GM19328 (cell line): ENCODE results near the gene USP20.
"Not testable (repeated sequence)": the region's sequence is repeated elsewhere in the genome, so short reads cannot be mapped to it uniquely, and the experiment has no call there.

Experiments
- ATAC-seq: cut with Tn5 transposase; IDR thresholded peaks from one replicate; pipeline ENCODE4 v1.9.1; 2021; ENCODE audit warnings: mild to moderate bottlenecking, moderate library complexity; ENCODE audit not compliant: unreplicated experiment

The USP20 gene

DNA sequence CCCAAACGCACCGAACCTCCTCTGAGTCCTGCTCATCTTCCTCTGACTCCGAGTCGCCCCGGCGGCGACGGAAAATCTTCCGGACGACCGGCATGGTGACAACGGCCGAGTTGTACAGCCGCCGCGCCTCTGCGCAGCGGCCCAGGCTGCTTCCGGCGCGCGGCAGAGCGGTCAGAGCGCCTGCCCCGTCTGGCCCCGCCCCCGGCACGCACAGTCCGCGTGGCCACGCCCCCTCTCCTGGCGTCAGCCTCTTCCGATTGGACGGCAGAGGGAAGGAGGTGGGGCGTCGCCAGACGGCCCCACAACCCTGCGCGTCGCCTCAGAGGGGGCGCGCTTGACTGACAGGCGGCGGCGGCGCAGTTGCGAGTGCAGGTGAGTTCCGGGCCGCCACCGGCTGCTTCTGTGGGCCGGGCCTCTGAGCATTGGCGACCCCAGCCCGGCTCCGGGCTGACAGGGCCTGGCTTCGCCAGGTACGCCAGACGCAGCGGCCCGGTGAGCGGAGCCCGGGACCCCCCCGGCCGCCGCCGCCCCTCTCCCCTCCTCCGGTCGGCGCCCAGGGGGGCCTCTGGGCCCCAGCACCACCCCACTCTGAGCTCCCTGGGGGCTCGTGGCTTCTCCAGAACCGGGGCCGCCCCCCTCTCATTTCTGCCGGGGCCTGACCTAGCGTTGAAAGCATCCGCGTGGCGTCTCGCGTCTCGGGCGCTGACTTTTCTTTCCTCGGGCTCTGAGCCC lies at the start of gene USP20, which contains the start of gene C9orf78:
USP20 (plus strand) TSS at position 331 of the 732 bp plus-strand sequence. CDS start 17,098 bp downstream, outside the sequence.
C9orf78 (minus strand) TSS at position 148 of the 732 bp plus-strand sequence; CDS start at position 94, 54 bp downstream.
- ATAC-seq: peak; percentile 92

DNA sequence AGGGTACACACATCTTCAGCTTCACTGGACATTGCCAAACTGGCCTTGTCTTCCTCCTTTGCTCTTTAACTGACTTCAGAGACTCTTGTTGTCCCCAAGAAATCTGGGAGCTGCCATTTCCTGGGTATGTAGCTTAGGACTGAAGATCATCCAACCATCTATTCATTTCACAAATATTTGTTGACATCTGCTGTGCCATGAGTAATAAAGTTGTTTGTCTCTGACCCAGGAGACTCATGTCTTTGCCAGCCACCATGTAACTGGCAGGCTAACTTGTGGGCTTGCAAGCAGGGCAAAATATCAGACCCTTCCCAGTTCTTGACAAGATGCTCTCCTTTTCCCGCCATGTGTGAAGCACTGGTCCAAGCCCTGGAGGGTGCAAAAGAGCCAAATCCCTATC lies 49.4 kb upstream of the USP20 start:
- no peak for ATAC-seq

DNA sequence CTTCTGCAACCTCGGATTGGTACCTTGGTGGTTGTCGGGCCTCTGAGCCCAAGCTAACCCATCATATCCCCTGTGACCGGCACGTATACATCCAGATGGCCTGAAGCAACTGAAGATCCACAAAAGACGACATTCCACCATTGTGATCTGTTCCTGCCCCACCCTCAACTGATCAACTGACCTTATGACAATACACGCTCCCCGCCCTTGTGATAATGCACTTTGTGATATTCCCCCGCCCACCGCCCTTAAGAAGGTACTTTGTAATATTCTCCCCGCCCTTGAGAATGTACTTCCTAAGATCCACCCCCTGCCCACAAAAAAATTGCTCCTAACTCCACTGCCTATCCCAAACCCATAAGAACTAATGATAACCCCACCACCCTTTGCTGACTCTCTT lies 48.8 kb upstream of the USP20 start:
- no peak for ATAC-seq

DNA sequence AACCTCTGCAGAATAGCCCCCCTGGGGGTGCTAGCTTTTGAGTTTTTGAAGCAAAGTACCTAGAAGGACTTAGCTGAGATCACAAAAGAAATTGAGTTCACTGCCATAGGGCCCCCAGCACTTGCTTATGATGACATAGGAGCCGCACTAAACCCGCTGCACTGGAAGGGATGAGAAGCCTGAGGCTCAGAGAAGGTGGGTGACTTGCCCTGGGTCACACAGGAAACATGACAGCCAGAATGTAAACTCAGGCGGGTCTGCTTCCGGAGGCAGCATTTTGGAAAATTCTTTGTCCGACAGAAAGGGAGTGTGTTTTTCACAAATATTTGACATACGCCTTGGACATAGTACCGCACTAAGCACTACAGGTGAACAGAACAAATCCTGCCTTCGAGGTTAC lies 40.7 kb upstream of the USP20 start:
- no peak for ATAC-seq

DNA sequence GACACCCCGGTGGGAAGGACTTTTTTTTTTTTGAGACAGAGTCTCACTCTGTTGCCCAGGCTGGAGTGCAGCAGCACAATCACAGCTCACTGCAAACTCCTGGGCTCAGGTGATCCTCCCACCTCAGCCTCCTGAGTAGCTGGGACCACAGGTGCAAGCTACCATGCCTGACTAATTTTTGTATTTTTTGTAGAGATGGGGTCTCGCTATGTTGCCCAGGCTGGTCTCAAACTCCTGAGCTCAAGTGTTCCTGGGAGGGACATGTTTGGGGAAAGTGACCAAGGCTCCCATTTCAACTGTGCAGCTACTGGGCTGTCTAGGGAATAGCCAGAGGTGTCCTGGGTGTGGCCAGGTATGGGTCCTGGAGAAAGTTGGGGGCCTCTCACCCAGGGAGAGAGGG lies 39.2 kb upstream of the USP20 start:
- not testable (repeated sequence) for ATAC-seq

DNA sequence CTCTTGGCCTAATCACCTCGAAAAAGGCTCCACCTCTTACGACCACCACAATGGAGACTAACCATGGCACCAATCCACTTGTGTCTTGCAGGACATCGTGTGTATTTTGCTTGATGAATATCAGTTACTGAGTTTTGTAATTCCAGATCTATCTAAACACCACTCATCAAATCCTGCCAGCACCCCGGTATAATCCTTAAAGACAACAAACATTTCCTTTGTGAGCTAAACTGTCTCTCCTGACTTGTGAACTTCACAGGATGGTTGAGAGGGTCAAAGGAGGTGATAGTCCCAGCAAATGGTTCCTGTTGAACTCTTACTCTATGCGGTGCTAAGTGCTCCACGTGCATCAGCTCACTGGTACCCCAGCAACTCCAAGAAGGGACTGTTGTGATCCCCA lies 36.3 kb upstream of the USP20 start:
- no peak for ATAC-seq

DNA sequence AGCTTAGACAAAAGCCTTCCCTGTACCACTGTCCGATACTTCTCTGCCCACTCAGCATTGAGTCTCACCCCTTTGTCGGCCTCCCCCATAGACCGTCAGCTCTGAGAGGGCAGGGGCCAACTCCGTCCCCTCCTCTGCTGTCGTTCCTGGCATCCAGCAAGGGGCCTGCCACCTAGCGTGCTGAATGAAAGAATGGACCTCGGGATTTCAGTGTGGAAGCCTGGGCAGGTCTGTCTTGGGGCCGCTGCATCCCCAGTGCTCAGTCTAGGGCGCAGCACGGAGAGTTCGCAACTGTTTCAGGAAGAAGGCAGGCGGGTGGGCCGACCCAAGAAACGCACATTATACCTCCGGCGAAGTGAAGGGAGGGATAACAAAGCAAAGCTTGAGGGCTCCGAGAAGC lies 33.8 kb upstream of the USP20 start:
- ATAC-seq: no peak

DNA sequence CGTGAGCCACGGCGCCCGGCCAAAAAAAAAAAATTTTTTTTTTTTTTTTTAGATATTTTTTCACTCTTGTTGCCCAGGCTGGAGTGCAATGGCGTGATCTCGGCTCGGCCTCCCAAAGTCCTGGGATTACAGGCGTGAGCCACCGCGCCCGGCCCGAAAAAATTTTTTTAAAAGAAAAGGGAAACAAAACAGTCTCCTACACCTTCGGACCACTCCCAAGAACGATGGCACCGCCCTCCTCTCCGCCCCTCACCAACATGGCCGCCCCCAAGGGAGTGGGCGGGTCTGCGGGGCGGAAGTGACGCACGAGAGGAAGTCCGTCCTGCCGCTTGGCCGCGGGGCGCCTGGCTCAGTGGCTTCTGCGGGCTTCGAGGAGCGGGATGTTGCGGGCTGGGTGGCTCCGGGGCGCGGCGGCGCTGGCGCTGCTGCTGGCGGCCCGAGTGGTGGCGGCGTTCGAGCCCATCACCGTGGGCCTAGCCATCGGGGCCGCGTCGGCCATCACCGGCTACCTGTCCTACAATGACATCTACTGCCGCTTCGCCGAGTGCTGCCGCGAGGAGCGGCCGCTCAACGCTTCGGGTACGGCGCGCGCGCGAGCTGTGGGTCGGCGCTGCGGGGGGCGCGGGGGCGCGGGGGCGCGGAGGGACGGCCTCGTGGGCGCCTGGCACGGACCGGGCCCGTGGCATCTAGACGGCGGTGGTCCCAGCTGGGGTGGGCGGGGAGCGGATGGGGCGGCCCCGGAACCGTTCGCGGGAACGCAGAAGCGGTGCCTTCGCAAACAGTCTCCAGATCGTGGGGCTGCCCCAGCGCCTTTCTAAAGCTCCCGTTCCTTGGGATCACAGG lies 32.2 kb upstream of the USP20 start, which contains the start of gene TOR1B:
TOR1B (plus strand) TSS at position 352 of the 843 bp plus-strand sequence; CDS start at position 381, 29 bp downstream.
- ATAC-seq: peak; percentile 91

DNA sequence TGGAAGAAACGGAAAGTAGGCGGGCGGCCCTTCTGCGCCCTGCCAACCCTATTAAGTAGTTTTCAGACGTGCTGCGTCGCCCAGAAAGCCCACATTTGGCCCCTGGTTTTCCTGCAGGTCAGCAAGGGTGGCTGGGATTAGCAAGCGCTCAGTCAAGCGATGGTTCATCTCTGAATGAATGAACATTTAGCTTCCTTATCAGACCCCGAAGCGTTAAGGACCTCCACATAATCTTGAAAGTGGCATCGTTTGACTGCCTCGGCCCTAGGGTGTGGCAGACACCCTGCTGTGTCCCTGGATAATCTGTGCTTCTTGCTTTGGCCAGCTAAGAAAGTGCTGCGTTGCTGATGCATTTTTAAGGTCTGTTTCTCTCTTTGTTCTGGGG lies 31.6 kb upstream of the USP20 start:
- no peak for ATAC-seq

DNA sequence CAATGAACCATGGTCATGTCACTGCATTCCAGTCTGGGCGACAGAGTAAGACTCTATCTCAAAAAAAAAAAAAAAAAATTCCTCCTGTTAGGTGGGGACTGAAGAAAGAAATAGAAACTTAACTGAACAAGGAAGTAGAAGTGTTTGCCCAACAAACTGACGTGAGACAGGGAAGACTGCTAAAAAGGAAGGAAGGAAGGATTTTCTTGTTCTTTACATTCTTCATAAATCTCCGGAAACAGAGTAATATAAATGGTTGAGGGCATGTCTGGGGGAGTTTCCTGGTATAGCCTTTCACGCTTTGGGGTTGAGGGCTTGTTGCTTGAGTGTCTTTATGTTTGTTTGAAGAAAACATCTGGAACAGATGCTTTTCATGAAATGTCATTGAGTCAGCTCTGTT lies 29.2 kb upstream of the USP20 start:
- ATAC-seq: no peak

DNA sequence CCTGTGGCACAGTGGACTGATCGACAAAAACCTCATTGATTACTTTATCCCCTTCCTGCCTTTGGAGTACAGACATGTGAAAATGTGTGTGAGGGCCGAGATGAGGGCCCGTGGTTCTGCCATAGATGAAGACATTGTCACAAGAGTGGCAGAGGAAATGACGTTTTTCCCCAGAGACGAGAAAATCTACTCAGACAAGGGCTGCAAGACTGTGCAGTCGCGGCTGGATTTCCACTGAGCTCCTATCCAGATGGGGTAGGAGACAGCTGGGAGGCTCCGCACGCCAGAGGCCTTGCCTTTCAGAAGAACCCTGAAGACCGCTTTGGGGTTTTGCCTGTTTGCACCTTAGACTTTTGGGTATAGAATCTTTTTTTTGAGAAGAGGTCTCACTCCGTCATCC lies 25.9 kb upstream of the USP20 start:
- no peak for ATAC-seq

DNA sequence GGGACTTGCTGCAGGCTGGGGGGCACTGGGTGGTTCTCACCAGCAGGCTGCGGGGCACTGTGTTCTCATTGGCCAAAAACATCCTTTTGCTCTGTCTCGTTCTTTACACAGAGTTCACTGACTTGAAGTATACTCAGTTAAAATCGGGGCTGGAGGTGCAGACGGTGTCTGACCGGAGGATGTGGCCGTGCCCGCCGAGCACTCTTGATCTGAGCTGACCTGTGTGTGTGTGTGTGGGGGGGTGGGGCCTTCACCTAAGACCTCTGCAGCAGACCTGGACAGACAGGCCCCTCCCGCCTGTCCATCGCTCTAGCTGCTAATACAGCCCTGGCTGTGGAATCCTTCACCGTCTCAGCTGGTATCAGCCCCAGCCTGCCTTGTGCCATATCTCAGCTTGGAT lies 25.1 kb upstream of the USP20 start:
- no peak for ATAC-seq

DNA sequence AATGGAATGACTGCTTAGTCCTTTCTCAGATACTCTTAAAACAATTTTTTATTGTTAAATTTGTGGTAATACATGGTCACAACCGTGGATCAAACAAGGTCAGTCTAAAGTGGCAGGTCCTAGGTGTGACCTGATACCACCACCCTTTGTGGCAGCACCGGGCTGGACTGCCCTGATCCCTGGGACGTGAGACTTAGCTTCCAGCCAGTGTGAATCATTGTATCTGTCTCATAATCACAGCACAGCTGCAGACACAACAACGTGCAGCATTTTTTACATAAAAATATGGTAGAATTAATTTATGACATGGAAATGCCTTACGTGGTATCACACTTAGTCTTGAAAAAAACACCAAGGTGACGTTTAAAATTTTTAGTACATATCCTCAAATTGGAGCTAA lies 24.5 kb upstream of the USP20 start:
- ATAC-seq: no peak

DNA sequence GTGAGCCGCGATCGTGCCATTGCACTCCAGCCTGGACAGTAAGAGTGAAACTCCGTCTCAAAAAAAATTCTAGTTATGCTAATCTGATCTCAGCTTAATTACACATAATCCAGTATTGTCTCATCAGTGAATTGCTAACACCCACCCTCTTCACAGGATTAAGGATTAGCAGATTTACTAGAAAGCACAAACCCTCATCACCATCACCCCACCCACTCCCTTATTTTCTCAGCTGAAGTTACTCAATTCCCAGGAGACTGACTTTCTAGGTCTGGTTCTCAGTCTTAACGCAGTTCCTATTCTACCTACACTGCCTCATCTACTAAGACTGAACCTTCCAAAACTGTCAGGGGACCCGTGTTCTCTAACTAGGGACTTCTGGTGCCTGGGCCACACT lies 23.3 kb upstream of the USP20 start:
- no peak for ATAC-seq

DNA sequence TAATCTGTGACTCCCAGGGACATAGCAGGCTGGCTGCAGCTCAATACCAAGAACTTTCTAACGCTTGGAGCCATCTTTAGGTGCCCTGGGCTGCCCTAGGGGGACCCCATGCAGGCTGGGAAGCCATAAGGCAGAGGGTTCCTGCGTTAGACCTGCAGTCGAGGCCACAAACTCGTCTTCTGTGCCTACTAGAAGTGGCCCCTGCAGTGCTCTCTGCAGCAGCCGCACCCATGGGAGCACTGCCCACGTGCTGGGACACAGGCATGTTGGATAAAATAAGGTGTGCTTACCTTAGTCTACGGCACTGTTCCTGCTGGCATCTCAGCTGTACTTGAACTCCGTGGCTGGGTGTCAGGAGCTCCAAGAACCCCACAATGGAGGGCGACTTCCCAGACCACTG lies 22.9 kb upstream of the USP20 start:
- no peak for ATAC-seq

DNA sequence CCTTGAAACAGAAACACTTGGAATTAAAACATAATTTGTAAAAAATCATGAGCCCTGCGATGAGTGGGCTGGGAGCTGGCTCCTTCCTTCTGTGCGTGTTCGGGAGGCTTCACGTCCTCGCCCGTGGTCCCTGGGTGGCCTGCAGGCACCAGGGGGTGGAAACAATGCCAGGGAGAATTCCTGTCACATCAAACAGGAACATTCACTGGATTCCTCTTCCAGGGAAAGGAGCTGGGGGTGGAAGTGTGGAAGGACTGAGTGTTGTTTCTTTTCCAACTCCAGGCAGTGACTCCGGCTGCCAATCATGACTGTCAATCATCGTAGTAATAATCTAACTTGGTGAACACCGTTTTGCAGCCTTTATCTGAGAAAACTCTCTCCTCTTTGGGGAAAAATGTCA lies 21.6 kb upstream of the USP20 start:
- ATAC-seq: no peak

DNA sequence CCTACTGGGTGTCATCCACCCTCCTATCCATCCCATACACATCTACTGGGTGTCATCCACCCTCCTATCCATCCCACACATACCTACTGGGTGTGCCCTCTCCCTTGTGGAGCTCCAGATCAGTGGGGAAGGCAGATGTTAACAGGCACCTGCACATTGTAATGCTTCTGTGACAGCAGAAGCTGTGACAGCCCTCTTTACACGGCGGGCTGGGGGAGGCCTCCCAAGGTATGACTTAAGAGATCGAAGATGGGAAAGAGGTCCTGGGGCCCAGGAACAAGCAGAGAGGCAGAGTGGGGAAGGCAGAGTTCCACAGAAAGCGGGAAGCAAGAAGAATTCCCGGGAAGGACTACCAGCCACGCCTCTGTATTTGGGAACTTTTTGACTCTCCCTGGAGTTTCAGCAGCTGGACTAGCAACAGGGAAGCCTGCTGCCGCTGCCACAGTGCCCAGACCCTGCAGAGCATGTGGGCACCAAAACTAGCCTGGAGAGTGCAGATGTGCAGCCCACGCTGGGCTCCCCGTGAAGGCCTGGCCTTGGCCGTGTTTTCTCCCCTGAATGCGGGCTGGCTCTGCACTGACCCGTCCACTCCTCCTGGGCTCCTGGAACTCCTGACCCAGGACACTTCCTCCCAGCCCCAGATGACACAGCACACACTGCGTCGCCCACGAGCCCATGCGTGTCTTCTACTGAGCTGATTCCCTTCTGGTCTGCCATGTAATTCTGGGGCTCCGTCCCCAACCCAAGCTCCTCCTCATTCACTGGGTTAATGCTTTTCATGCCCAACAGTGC lies 20.6 kb upstream of the USP20 start:
- no peak for ATAC-seq

DNA sequence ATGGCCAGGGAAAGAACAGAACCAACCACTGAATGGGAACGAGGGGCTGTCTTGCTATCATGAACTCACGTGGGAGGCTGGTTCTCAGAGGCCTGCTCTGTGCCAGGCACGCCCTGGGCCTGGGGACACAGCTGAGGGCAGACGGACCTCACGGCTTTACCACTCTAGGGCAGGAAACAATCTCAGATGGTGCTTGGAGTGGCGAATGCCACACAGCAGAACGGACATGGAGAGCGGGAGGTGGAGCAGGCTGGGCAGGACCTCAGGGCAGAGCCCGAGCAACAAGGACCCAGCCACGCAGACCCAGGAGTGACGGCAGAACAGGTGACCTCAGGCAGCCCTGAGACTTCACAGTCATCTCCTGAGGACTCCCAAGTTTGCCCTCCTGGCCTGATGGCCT lies 20.0 kb upstream of the USP20 start:
- no peak for ATAC-seq

DNA sequence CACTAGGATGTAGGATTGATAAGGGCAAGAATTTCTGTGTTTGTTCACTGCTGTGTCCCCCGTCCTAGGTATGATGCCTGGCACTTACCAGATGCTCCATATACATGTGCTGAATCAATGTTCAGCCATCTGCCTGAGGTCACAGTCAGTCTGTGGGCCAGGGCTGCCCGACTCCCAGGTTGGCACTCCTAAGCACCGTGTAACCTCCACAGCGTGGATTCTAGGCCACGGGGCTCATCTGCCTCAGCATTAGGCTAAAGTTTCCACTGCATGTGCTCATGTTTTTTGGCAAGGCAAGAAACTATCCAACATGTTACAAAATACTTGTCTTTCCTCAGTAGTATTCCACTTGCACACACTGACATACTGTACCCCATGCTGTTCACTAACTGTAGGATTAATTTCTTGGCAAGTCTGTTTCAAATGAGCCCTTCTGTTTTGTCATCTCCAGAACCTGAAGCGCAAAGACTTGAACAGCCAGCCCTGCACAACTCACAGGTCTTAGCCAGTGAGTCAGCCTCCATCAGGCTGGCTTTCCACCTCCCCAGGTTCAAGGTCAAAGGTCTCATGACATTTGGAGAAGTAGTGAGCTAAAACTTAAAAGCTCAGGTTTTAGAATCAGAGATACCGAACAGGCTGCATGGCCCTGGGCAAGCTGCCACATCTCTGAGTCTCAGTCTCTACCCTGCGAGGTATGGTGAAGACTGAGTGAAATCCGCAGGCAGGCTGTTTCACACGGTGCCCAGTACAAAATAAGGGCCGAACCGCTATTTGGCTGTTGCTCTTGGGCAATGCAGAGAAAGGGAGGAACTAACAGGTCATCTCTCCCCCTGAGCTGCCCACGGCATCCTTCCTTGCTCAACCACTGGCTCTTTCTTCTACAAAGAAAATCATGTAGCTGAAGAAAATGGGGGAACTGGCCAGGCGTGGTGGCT lies 18.5 kb upstream of the USP20 start:
- ATAC-seq: no peak

DNA sequence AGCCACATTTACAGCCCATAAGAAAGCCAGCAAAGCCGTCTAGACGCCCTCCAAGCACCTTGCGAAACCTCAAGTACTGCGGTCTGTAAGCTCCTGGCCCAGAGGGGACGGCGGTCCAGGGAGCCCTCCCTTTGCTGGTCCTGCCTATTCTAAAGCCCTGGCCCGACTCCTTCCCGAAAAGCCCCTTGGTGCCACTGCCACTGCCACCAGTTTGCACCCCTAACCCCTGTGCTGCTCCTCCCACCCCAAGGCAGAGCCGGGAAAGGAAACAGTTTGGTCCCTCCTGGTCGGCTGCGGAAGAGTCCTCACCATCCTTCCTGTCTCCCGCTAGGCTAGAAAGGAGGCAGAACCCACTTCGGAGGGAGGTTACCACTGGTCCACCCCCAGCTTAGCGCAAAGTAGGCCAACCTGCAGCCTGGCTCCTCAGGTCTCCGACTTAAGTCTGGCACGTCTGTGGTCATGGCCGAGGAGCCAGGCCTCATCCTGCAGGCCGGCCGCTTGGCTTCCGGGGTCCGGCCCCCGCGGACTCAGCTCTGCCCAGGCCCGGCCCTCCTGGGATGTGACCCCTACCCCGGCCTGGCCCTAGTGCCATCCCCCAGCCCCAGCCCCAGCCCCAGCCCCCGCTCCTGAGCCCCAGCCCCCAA lies 12.2 kb upstream of the USP20 start:
- no peak for ATAC-seq
